ENCODE data around the gene NEU4. TPM values are rescaled to one million over a fixed set of nuclear protein-coding genes. Genes with fewer than 3 reads are reported as not detected.
A peak's percentile ranks its signal among the peaks of the same experiment; 100 is the strongest.

The NEU4 gene
- total and polyA plus RNA-seq, 2 donors (not counting 1 experiment from before 2014, with no cell fraction given) = not detected

- no peak overlapping the region for H3K27ac ChIP-seq (ENCODE audit: insufficient read depth, low read length)
- no peak overlapping the region for H3K4me2 ChIP-seq (ENCODE audit: extremely low read depth, insufficient read depth, low read length)
- no peaks in the 10 kb centered on the region for H4K20me1 ChIP-seq (ENCODE audit: control insufficient read depth, extremely low read depth, insufficient read depth, low read length)
- H3K36me3 ChIP-seq (ENCODE audit: control insufficient read depth, insufficient read depth, low read length) = no peaks in the 10 kb centered on the region
- H3K79me2 ChIP-seq (ENCODE audit: control insufficient read depth, insufficient read depth, low read length) = no peaks in the 10 kb centered on the region
- no peaks in the 10 kb centered on the region for H3K9me3 ChIP-seq (ENCODE audit: control insufficient read depth, insufficient read depth, low read depth, low read length)
- no peak overlapping the region for H3K4me3 ChIP-seq (replicated peaks in 1 of 4; ENCODE audit: control extremely low read depth in 1 of 4, insufficient read depth in 1 of 4, low read depth in 3 of 4, low read length in 4 of 4)
- no peak overlapping the region for H3K9ac ChIP-seq (ENCODE audit: insufficient read depth, low read length)
- TF ChIP-seq, protein P1, sequence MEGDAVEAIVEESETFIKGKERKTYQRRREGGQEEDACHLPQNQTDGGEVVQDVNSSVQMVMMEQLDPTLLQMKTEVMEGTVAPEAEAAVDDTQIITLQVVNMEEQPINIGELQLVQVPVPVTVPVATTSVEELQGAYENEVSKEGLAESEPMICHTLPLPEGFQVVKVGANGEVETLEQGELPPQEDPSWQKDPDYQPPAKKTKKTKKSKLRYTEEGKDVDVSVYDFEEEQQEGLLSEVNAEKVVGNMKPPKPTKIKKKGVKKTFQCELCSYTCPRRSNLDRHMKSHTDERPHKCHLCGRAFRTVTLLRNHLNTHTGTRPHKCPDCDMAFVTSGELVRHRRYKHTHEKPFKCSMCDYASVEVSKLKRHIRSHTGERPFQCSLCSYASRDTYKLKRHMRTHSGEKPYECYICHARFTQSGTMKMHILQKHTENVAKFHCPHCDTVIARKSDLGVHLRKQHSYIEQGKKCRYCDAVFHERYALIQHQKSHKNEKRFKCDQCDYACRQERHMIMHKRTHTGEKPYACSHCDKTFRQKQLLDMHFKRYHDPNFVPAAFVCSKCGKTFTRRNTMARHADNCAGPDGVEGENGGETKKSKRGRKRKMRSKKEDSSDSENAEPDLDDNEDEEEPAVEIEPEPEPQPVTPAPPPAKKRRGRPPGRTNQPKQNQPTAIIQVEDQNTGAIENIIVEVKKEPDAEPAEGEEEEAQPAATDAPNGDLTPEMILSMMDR (conservative IDR thresholded peaks at IDR 0.05 in 1 of 2, IDR thresholded peaks at IDR 0.05 in 1 of 2; ENCODE audit: low read depth in 1 of 2, low read length in 2 of 2) = no peak
- TF ChIP-seq EZH2 (IDR thresholded peaks at IDR 0.05; ENCODE audit: low read length, missing control alignments) = no peak
- no peaks in the 10 kb centered on the region for H3K27me3 ChIP-seq (ENCODE audit: control insufficient read depth, insufficient read depth, low read length)
- no peak for DNase-seq (ENCODE audit: low read depth in 2 of 2)
- no peak overlapping the region for H2AFZ ChIP-seq (ENCODE audit: low read length)
- H3K4me1 ChIP-seq (ENCODE audit: control insufficient read depth, extremely low read depth, insufficient read depth, low read length) = no peaks in the 10 kb centered on the region
Measured at GRCh38 chr2:241842620-241843211, 33.7 kb downstream of the NEU4 start.

DNA sequence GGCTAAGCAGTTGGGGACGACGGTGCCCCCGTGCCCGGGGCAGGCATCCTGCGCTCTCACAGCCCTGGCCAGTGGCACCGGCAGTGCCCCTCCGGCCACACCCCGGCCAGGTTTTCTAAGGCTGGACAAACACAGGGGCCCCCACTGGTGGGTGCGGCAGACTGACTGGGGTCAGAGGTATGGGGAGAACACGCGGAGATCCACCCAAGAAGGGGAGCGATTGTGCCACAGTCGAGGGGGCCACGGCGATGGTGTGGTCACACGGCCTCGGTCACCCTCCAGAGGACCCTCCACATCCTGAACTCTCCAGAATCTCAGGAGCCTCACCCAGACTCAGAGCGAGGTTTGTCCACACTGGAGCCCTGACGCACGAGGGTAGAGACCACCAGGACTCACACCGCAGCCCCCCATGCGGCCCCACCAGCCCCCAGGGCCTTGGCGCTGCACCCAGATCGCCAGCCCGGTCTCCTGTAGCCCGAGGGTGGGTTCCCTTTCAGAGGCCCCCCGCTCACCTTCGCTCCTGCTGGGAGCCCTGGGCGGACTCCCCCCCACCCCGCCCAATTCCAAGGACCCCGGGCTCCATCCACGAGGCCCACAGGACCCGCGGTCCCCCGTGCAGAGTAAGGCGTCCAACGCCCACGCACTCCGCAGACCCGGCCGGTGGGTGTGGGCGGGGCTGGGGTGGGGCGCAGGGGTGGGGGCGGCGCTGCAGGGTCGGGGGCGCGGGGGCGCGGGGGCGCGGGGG is 34.5 kb downstream of the NEU4 start:
- DNase-seq (ENCODE audit: low read depth in 2 of 2) = no peak
- H4K20me1 ChIP-seq (ENCODE audit: control insufficient read depth, extremely low read depth, insufficient read depth, low read length) = no peaks in the 10 kb centered on the region
- no peak overlapping the region for H3K9ac ChIP-seq (ENCODE audit: insufficient read depth, low read length)
- H3K27me3 ChIP-seq (ENCODE audit: control insufficient read depth, insufficient read depth, low read length) = no peaks in the 10 kb centered on the region
- no peaks in the 10 kb centered on the region for H3K79me2 ChIP-seq (ENCODE audit: control insufficient read depth, insufficient read depth, low read length)
- no peak for TF ChIP-seq EZH2 (IDR thresholded peaks at IDR 0.05; ENCODE audit: low read length, missing control alignments)
- TF ChIP-seq, protein P1 (conservative IDR thresholded peaks at IDR 0.05 in 1 of 2, IDR thresholded peaks at IDR 0.05 in 1 of 2; ENCODE audit: low read depth in 1 of 2, low read length in 2 of 2) = no peak
- H3K27ac ChIP-seq (ENCODE audit: insufficient read depth, low read length) = no peak overlapping the region
- no peaks in the 10 kb centered on the region for H3K9me3 ChIP-seq (ENCODE audit: control insufficient read depth, insufficient read depth, low read depth, low read length)
- H3K4me2 ChIP-seq (ENCODE audit: extremely low read depth, insufficient read depth, low read length) = no peak overlapping the region
- H3K36me3 ChIP-seq (ENCODE audit: control insufficient read depth, insufficient read depth, low read length) = no peaks in the 10 kb centered on the region
- no peaks in the 10 kb centered on the region for H3K4me1 ChIP-seq (ENCODE audit: control insufficient read depth, extremely low read depth, insufficient read depth, low read length)
- no peak overlapping the region for H3K4me3 ChIP-seq (replicated peaks in 1 of 4; ENCODE audit: control extremely low read depth in 1 of 4, insufficient read depth in 1 of 4, low read depth in 3 of 4, low read length in 4 of 4)
- no peak overlapping the region for H2AFZ ChIP-seq (ENCODE audit: low read length)

DNA sequence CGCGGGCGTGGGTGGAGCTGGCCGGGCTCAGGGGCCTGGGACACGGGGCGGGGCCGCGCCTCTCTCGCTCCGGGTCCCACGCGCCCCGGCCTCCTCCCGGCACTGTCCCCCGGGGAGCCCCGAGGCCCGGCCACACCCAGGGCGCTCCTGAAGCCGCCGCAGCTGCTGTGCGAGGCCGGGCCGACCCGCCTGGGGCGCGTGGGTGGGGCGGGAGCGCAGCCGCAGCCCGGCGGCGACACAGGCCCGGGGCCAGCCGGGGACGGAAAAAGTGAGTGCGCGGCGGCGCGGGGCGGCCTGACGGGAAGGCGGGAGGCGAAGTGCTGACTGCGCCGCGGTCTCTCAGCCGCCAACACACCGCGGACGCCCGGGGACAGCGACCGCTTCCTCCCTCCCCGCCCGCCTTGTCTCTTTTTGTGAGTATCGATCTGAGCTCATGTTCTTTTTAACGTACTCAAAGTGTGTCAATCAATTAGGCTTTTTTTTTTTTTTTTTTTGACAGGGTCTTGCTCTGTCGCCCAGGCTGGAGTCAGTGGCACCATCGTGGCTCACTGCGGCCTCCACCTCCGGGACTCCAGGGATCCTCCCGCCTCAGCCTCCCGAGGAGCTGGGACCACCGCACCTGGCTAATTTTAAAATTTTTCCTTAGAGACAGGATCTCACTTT is 35.2 kb downstream of the NEU4 start:
- no peaks in the 10 kb centered on the region for H3K9me3 ChIP-seq (ENCODE audit: control insufficient read depth, insufficient read depth, low read depth, low read length)
- peak overlapping the region; percentile 17 to 47 (median 24) for H3K4me3 ChIP-seq (replicated peaks in 1 of 4; ENCODE audit: control extremely low read depth in 1 of 4, insufficient read depth in 1 of 4, low read depth in 3 of 4, low read length in 4 of 4)
- peak overlapping the region; percentile 82 for H3K4me2 ChIP-seq (ENCODE audit: extremely low read depth, insufficient read depth, low read length)
- H2AFZ ChIP-seq (ENCODE audit: low read length) = no peak overlapping the region
- no peaks in the 10 kb centered on the region for H4K20me1 ChIP-seq (ENCODE audit: control insufficient read depth, extremely low read depth, insufficient read depth, low read length)
- H3K79me2 ChIP-seq (ENCODE audit: control insufficient read depth, insufficient read depth, low read length) = no peaks in the 10 kb centered on the region
- TF ChIP-seq, protein P1 (conservative IDR thresholded peaks at IDR 0.05 in 1 of 2, IDR thresholded peaks at IDR 0.05 in 1 of 2; ENCODE audit: low read depth in 1 of 2, low read length in 2 of 2) = no peak
- TF ChIP-seq EZH2 (IDR thresholded peaks at IDR 0.05; ENCODE audit: low read length, missing control alignments) = no peak
- no peak overlapping the region for H3K27ac ChIP-seq (ENCODE audit: insufficient read depth, low read length)
- H3K27me3 ChIP-seq (ENCODE audit: control insufficient read depth, insufficient read depth, low read length) = no peaks in the 10 kb centered on the region
- no peaks in the 10 kb centered on the region for H3K4me1 ChIP-seq (ENCODE audit: control insufficient read depth, extremely low read depth, insufficient read depth, low read length)
- no peaks in the 10 kb centered on the region for H3K36me3 ChIP-seq (ENCODE audit: control insufficient read depth, insufficient read depth, low read length)
- peak overlapping the region; percentile 30 for H3K9ac ChIP-seq (ENCODE audit: insufficient read depth, low read length)
- peak; percentile 32 to 67 for DNase-seq (ENCODE audit: low read depth in 2 of 2)
